ENCODE data around the gene SRBD1.

SRBD1 gene

GRCh38 chr2:45543257-45543656, 67.8 kb downstream of the SRBD1 start:
- no peak for DNase-seq

GRCh38 chr2:45542013-45542412, 69.1 kb downstream of the SRBD1 start:
- no peak for DNase-seq

- DNase-seq: no peak
These were observed 69.6 kb downstream of the SRBD1 start for GRCh38 chr2:45541450-45541849.

- no peak for DNase-seq
These were observed 70.1 kb downstream of the SRBD1 start for GRCh38 chr2:45540942-45541341.

GRCh38 chr2:45533771-45534170, 77.3 kb downstream of the SRBD1 start:
- DNase-seq: no peak

GRCh38 chr2:45532181-45532580, 78.9 kb downstream of the SRBD1 start:
- DNase-seq: no peak

GRCh38 chr2:45524016-45524415, 87.1 kb downstream of the SRBD1 start:
- no peak for DNase-seq

GRCh38 chr2:45518546-45518945, 92.5 kb downstream of the SRBD1 start:
- DNase-seq: no peak

GRCh38 chr2:45510701-45511420, 100.2 kb downstream of the SRBD1 start:
- no peak for DNase-seq

GRCh38 chr2:45506756-45507155, 104.3 kb downstream of the SRBD1 start:
- no peak for DNase-seq

GRCh38 chr2:45505138-45505537, 105.9 kb downstream of the SRBD1 start:
- no peak for DNase-seq

GRCh38 chr2:45498661-45499550, 112.2 kb downstream of the SRBD1 start:
- DNase-seq: no peak

- no peak for DNase-seq
These were observed 113.7 kb downstream of the SRBD1 start for GRCh38 chr2:45497355-45497754.

- no peak for DNase-seq
These were observed 114.2 kb downstream of the SRBD1 start for GRCh38 chr2:45496869-45497268.

GRCh38 chr2:45494978-45495293, 116.1 kb downstream of the SRBD1 start:
- no peak for DNase-seq

- DNase-seq: peak; percentile 32
These were observed 116.6 kb downstream of the SRBD1 start for GRCh38 chr2:45494275-45494977.

GRCh38 chr2:45484965-45485364, 126.1 kb downstream of the SRBD1 start:
- DNase-seq: no peak

- DNase-seq: no peak
These were observed 127.1 kb downstream of the SRBD1 start for GRCh38 chr2:45483997-45484396.

- no peak for DNase-seq
These were observed 133.5 kb downstream of the SRBD1 start for GRCh38 chr2:45477546-45477945.

GRCh38 chr2:45470531-45470930, 140.5 kb downstream of the SRBD1 start:
- no peak for DNase-seq

GRCh38 chr2:45469314-45470099, 141.6 kb downstream of the SRBD1 start:
- DNase-seq: peak; percentile 48

GRCh38 chr2:45468279-45468678, 142.8 kb downstream of the SRBD1 start:
- DNase-seq: no peak

GRCh38 chr2:45466053-45466452, 145.0 kb downstream of the SRBD1 start:
- DNase-seq: no peak
